ENCODE data around the gene OR6C75. TPM values are rescaled to one million over a fixed set of nuclear protein-coding genes. Genes with fewer than 3 reads are reported as not detected.

OR6C75 gene
- total and polyA plus RNA-seq, 2 donors (not counting 3 experiments of a cell fraction or from before 2014, with no cell fraction given): not detected

GRCh38 chr12:55314043-55314442, 48.7 kb upstream of the OR6C75 start, which contains the start of gene OR6C1:
TSS of gene OR6C1 (plus strand) at chr12:55314343. CDS start at chr12:55320600, 6,257 bp downstream.
- dilution Hi-C loops (cut with MboI; ENCODE audit: extremely low pct_ligation_motif_present, low sequenced_read_pairs): no loop called here
- H3K79me2 ChIP-seq (ENCODE audit: control insufficient read depth, insufficient read depth, low read length): no peaks in the 10 kb centered on the region
- POLR2A ChIA-PET: no interaction called here
- H3K36me3 ChIP-seq (ENCODE audit: control insufficient read depth in 2 of 2, extremely low read depth in 1 of 2, insufficient read depth in 2 of 2, low read length in 2 of 2): no peaks in the 10 kb centered on the region
- no peaks in the 10 kb centered on the region for H4K20me1 ChIP-seq (replicated peaks; ENCODE audit: control insufficient read depth, extremely low read depth, insufficient read depth, low read length)
- TF ChIP-seq EZH2 (IDR thresholded peaks at IDR 0.05; ENCODE audit: borderline replicate concordance, low read depth, low read length, severe bottlenecking) (no peak), GATA2 (IDR thresholded peaks at IDR 0.05; ENCODE audit: insufficient read depth, insufficient read length, low read depth, low read length) (no peak), CTCF (IDR thresholded peaks at IDR 0.05; ENCODE audit: extremely low read depth in 1 of 2, insufficient read depth in 1 of 2, low read depth in 1 of 2, low read length in 2 of 2) (no peak), POLR2AphosphoS5 (IDR thresholded peaks at IDR 0.05; ENCODE audit: insufficient read depth, low read depth, low read length) (no peak), FOS (IDR thresholded peaks at IDR 0.05; ENCODE audit: borderline replicate concordance, insufficient read depth, low read length) (no peak), MAX (IDR thresholded peaks at IDR 0.05; ENCODE audit: insufficient read depth, insufficient read length) (no peak), MYC (IDR thresholded peaks at IDR 0.05; ENCODE audit: low read depth, low read length) (no peak), POLR2A (IDR thresholded peaks at IDR 0.05; ENCODE audit: low read depth, low read length) (no peak)
- H3K27me3 ChIP-seq (ENCODE audit: control insufficient read depth in 2 of 2, insufficient read depth in 2 of 2, low read length in 2 of 2): no peaks in the 10 kb centered on the region
- DNase-seq (ENCODE audit: low read depth, low spot score) (no peak), FAIRE-seq (no peak)
- H3K9me1 ChIP-seq (replicated peaks; ENCODE audit: control insufficient read depth, extremely low read depth, insufficient read depth, low read length): no peaks in the 10 kb centered on the region
- BruUV-seq (replicated peaks): no TSS peak
- no peaks in the 10 kb centered on the region for H3K9me3 ChIP-seq (replicated peaks; ENCODE audit: control insufficient read depth, insufficient read depth, low read length)
- intact Hi-C loops (cut with micrococcal nuclease): no loop called here
- no peak within 1 kb of the TSS for H3K4me2 ChIP-seq (ENCODE audit: insufficient read depth, low read length)
- CTCF ChIA-PET: no interaction called here
- H3K4me3 ChIP-seq (replicated peaks in 1 of 3; ENCODE audit: insufficient read depth in 1 of 3, low read depth in 1 of 3, low read length in 3 of 3): no peak within 1 kb of the TSS
- no peak within 1 kb of the TSS for H3K27ac ChIP-seq (ENCODE audit: insufficient read depth, low read depth, low read length)
- H3K4me1 ChIP-seq (ENCODE audit: control insufficient read depth, extremely low read depth, insufficient read depth, low read length): no peaks in the 10 kb centered on the region
- no peak within 1 kb of the TSS for H3K9ac ChIP-seq (replicated peaks; ENCODE audit: extremely low read depth, insufficient read depth, low read length)
- H2AFZ ChIP-seq (ENCODE audit: low read depth, low read length): no peak within 1 kb of the TSS
